ENCODE measurements around the gene CS.
A peak's percentile ranks its signal among the peaks of the same experiment; 100 is the strongest.
"Not testable (repeated sequence)": the region's sequence is repeated elsewhere in the genome, so short reads cannot be mapped to it uniquely, and the experiment has no call there.

CS gene

DNA sequence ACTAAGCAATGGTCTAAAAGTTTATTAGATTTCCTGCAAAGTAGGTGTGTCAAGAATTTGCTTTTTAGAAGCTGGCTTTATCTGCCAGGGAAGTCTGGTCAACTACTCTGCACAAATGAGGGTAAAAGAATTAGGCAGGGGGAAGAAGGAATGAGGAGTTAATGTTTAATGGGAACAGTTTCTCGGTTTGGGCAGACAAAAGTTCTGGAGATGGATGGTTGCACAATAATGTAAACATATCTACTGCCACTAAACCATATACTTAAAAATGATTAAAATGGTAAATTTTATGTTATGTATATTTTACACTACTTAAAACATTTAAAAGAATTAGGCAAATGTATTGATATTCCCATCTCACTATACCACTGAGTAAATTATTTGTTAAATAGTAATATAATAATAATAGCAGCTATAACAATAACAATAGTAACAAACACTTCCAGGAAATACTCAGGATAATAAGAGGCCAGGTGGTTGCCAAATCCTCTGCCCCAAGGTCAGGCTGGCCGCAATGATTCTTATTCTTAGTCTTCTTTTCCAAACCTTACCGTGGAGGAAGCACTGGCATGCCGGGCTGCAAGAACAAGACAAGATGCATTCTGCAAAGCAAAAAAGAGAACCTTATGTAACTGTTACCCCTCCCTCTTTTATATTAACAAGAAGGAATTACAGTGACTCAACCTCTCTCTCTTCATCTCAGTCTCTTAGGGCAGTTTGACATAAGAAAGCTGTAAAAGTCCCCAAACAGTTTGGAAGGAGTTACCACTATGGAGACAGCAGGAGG is 13.9 kb downstream of the CS start:
- DNase-seq (ENCODE audit: low read depth) = no peak
- H3K4me3 ChIP-seq (ENCODE audit: low read depth, low read length) = no peak overlapping the region

GRCh38 chr12:56284263-56284662 is 15.9 kb downstream of the CS start:
- not testable (repeated sequence) for DNase-seq (ENCODE audit: low read depth); H3K4me3 ChIP-seq (ENCODE audit: low read depth, low read length)

DNA sequence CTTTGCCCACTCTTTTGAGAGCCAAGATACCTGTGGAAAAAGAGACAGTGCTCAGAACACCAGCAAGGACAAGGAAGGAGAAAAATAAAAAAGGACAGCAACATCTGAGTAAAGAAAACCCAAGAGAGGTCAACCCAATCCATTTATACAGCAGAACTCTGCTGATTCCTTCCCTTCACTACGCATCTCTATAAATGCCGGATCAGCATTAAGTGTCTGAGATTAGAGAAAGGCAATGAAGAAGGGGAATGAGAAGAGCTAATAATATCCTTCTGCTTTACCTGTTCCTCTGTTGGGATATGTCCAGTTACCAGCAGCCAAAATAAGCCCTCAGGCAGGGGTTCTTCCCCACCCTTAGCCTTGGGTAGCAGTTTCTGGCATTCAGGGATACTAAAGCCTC is 17.6 kb downstream of the CS start:
- no peak overlapping the region for H3K4me3 ChIP-seq (ENCODE audit: low read depth, low read length)

GRCh38 chr12:56282030-56282429 is 18.1 kb downstream of the CS start:
- no peak overlapping the region for H3K4me3 ChIP-seq (ENCODE audit: low read depth, low read length)
- DNase-seq (ENCODE audit: low read depth) = no peak

More for the DNA sequence above, 17.6 kb downstream of the CS start:
- no peak for DNase-seq (ENCODE audit: low read depth)

GRCh38 chr12:56280849-56281248 is 19.3 kb downstream of the CS start:
- no peak for DNase-seq (ENCODE audit: low read depth)
- no peak overlapping the region for H3K4me3 ChIP-seq (ENCODE audit: low read depth, low read length)

- H3K4me3 ChIP-seq (ENCODE audit: low read depth, low read length) = no peak overlapping the region
- no peak for DNase-seq (ENCODE audit: low read depth)
These were observed 21.2 kb downstream of the CS start for GRCh38 chr12:56278905-56279304.

DNA sequence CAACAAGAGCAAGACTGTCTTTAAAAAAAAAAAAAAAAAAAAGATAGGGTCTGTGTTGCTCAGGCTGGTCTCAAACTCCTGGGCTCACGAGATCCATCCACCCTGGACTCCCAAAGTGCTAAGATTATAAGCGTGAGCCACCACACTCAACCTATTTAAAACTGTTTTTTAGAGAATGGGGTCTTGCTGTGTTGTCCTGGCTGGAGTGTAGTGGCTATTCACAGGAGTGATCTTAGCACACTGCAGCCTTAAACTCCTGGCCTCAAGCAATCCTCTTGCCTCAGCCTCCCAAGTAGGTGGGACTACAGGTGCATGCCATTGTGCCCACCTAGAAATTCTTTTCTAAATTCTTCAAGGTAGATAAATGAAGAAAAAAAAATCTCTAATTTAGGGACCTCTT is 25.8 kb downstream of the CS start:
- no peak for DNase-seq (ENCODE audit: low read depth)
- H3K4me3 ChIP-seq (ENCODE audit: low read depth, low read length) = no peak overlapping the region

GRCh38 chr12:56272468-56272867 is 27.7 kb downstream of the CS start:
- not testable (repeated sequence) for H3K4me3 ChIP-seq (ENCODE audit: low read depth, low read length); DNase-seq (ENCODE audit: low read depth)

GRCh38 chr12:56271031-56271430 is 29.1 kb downstream of the CS start:
- H3K4me3 ChIP-seq (ENCODE audit: low read depth, low read length) = no peak overlapping the region
- no peak for DNase-seq (ENCODE audit: low read depth)

DNA sequence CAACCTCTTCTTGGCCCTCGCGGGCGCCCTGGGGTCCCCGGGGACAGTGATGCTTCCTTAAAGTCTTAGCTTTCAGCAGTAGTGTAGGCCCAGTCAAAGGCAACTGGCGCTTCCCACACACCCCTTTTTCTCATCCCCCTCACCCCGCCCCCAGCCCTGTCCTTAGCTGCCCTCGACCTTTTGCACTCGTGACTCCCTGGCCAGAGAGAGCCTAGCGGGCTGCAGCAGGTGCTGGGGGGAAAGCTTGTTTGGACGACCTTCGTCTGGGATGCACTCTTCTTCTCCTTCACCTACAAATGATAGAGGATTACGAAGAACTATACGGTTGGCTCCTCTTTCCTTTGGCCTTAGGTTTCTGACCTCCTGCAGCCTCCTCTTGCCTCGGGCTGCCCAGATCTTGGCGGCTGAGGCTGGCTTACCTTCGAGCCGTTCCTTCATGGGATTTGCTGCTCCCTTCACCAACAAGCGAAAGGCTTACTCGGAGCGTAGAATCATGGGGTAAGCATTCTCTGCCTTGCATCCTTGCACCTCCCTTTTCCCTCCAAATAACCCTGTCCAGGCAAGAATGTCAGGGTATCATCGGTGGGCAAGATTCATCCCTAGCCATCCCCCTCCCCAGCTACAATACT is 32.6 kb downstream of the CS start:
- no peak for DNase-seq (ENCODE audit: low read depth)
- H3K4me3 ChIP-seq (ENCODE audit: low read depth, low read length) = peak overlapping the region; percentile 72

DNA sequence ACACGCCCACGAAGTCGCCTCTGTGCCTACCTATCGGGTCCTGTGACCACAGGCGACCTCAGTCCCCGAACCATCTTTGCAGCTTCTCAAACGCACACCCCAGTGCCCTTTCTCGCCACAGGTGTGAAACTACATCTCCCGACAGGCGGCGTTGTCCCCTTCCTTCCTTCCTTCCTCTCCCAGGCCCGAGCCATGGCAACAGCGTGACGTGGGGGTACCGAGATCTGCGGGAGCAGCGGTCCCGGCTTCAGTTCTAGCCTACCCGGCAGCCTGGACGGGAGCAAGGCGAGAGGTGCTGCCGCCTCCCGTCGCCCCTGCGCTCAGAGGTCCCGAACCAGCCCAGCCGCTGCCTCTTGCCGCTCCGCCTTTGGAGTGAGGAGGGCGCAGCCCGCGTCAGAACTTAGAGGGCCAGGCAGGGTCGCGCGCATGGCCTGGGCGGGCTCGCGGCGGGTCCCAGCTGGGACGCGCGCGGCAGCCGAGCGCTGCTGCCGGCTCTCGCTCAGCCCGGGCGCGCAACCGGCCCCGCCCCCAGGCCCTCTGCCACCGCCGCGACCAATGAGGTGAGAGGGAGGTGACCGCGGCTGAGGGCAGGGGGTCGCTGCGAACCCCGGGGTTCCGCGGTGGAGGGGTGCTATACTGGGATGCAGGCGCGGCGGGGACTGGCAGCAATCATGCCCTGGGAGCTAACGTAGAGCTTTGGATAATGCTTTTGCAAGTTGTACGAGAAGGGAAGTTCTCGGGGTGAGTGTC is 33.3 kb downstream of the CS start, which contains the start of gene COQ10A:
COQ10A (plus strand) TSS at position 250 of the 750 bp plus-strand sequence; CDS start at position 427, 177 bp downstream.
- peak within 1 kb of the TSS; percentile 72 for H3K4me3 ChIP-seq (ENCODE audit: low read depth, low read length)
- no peak for DNase-seq (ENCODE audit: low read depth)

DNA sequence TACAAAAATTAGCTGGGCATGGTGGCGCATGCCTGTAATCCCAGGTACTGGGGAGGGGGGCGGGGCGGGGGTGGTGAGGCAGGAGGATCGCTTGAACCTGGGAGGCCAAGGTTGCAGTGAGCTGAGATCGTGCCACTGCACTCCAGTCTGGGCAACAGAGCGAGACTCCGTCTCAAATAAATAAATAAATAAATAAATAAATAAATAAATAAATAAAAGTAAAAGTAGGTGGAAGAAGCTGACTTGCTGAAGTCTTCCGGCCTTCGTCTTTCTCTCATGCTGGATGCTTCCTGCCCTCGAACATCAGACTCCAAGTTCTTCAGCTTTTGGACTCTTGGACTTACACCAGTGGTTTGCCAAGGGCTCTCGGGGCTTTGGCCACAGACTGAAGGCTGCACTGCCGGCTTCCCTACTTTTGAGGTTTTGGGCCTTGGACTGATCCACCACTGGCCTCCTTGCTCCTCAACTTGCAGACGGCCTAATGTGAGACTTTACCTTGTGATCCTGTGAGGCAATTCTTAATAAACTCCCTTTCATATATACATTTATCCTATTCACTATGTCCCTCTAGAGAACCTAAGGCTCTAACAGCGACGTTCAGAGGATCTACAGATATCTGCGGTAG is 34.0 kb downstream of the CS start:
- not testable (repeated sequence) for DNase-seq (ENCODE audit: low read depth)
- H3K4me3 ChIP-seq (ENCODE audit: low read depth, low read length) = peak overlapping the region; percentile 72

DNA sequence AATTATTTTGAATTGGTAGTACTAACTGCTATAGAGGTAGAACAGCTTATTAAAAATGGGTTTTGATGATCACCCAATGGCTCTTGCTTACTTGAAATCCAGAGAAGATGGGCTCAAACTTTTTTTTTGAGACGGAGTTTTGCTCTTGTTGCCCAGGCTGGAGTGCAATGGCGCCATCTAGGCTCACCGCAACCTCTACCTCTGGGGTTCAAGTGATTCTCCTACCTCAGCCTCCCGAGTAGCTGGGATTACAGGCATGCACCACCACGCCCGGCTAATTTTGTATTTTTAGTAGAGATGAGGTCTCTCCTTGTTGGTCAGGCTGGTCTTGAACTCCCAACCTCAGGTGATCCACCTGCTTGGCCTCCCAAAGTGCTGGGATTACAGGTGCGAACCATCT is 37.2 kb downstream of the CS start:
- not testable (repeated sequence) for DNase-seq (ENCODE audit: low read depth); H3K4me3 ChIP-seq (ENCODE audit: low read depth, low read length)

GRCh38 chr12:56261503-56262232 is 38.5 kb downstream of the CS start:
- H3K4me3 ChIP-seq (ENCODE audit: low read depth, low read length) = no peak overlapping the region
- no peak for DNase-seq (ENCODE audit: low read depth)

GRCh38 chr12:56260921-56261320 is 39.2 kb downstream of the CS start:
- no peak overlapping the region for H3K4me3 ChIP-seq (ENCODE audit: low read depth, low read length)
- no peak for DNase-seq (ENCODE audit: low read depth)

GRCh38 chr12:56260380-56260779 is 39.8 kb downstream of the CS start:
- no peak for DNase-seq (ENCODE audit: low read depth)
- H3K4me3 ChIP-seq (ENCODE audit: low read depth, low read length) = no peak overlapping the region

DNA sequence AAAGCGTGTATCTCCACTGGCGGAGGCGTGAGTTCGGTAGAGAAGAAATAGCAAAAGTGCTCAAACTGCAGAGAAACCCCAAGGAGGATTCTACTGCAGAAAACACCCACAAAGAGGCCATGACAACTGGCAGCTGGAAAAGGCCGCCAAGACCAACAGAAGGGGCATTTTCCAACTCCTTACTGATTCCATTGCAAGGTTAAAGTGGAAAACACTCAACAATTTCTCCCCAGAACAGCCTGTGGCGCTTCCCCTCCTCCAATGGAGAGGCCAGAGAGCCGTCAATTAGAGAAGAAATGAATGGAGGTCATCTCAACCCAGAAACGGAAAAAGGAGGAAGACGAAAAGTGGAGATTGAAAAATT is 41.3 kb downstream of the CS start:
- no peak for DNase-seq (ENCODE audit: low read depth)
- H3K4me3 ChIP-seq (ENCODE audit: low read depth, low read length) = peak overlapping the region; percentile 80

- no peak for DNase-seq (ENCODE audit: low read depth)
- peak within 1 kb of the TSS; percentile 80 for H3K4me3 ChIP-seq (ENCODE audit: low read depth, low read length)
These were observed 41.9 kb downstream of the CS start, which contains the start of gene ANKRD52 for GRCh38 chr12:56258068-56258819. Gene ANKRD52 (minus strand): TSS chr12:56258384. CDS start chr12:56258269, 115 bp downstream.

Data from skeletal muscle cell (primary cell).